ENCODE results near the gene DNM2.

GRCh38 chr19:10717054-10717355 is 874 bp upstream of the DNM2 start:
- no peak for TF ChIP-seq RCOR1 (conservative IDR thresholded peaks at IDR 0.05; ENCODE audit: low read depth, low read length)
- TF ChIP-seq EP300 (IDR thresholded peaks at IDR 0.05; ENCODE audit: borderline replicate concordance in 1 of 2, control insufficient read depth in 1 of 2, low read depth in 2 of 2, low read length in 2 of 2): no peak
- no peak for TF ChIP-seq ETV6 (conservative IDR thresholded peaks at IDR 0.05 in 1 of 2, IDR thresholded peaks at IDR 0.05 in 1 of 2; ENCODE audit: borderline replicate concordance in 1 of 2, low read depth in 1 of 2)
